NCI-H2171 (cell line): ENCODE measurements around the gene KDM5A.
"Not testable (repeated sequence)": the region's sequence is repeated elsewhere in the genome, so short reads cannot be mapped to it uniquely, and the experiment has no call there.

Experiments
- DNase-seq: peaks from one replicate; lab custom pipeline; 2025; lab: John Stamatoyannopoulos, UW

KDM5A gene

GRCh38 chr12:389142-390096 lies at the start of gene KDM5A:
Gene KDM5A, minus strand, starts transcription at chr12:389320. Its CDS starts 229 bp downstream, at chr12:389091.
- DNase-seq, result no peak

DNA sequence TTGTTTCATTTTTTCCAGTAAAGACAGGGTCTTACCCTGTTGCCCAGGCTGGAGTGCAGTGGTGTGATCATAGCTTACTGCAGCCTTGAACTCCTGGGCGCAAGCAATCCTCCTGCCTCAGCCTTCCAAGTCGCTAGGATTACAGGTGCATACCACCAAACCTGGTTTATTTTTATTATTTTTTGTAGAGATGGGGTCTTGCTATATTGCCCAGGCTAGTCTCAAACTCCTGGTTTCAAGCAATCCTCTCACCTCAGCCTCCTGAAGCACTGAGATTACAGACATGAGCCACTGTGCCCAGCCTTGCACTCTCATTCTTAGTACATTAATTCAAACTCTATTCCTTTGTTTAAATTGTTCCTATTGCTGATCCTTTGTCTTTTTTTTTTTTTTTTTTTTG lies 46.6 kb upstream of the KDM5A start:
- DNase-seq, result not testable (repeated sequence)

DNA sequence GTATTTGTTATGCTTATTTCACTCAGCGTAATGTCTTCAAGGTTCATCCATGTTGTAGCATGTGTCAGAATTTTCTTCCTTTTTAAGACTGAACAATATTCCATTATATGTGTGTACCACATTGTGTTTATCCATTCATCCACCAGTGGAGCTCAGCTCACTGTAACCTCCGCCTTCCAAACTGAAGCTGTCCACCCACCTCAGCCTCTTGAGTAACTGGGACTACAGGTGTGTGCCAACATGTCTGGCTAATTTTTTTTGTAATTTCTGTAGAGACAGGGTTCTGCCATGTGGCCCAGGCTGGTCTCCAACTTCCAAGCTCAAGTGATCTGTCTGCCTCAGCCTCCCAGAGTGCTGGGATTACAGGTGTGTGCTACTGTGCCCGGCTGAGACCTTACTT lies 33.4 kb upstream of the KDM5A start:
- no peak for DNase-seq

DNA sequence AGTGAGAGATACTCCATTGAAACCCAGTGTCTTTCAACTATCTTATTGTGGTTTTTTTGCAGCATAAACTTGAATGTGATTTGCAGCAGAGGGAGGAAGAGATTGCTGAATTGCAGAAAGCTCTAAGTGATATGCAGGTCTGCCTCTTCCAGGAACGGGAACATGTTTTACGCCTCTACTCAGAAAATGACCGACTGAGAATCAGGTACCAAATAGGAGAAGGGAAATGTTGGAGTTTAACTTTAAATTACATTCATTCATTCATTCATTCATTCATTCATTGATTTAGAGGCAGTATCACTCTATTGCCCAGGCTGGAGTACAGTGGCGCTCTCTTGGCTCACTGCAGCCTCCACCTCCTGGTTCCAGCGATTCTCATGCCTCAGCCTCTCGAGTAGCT lies 29.3 kb upstream of the KDM5A start:
- no peak for DNase-seq

- DNase-seq, result no peak
These were observed 25.7 kb upstream of the KDM5A start for GRCh38 chr12:414859-415258.

- no peak for DNase-seq
These were observed 12.9 kb upstream of the KDM5A start for GRCh38 chr12:402029-402389.

DNA sequence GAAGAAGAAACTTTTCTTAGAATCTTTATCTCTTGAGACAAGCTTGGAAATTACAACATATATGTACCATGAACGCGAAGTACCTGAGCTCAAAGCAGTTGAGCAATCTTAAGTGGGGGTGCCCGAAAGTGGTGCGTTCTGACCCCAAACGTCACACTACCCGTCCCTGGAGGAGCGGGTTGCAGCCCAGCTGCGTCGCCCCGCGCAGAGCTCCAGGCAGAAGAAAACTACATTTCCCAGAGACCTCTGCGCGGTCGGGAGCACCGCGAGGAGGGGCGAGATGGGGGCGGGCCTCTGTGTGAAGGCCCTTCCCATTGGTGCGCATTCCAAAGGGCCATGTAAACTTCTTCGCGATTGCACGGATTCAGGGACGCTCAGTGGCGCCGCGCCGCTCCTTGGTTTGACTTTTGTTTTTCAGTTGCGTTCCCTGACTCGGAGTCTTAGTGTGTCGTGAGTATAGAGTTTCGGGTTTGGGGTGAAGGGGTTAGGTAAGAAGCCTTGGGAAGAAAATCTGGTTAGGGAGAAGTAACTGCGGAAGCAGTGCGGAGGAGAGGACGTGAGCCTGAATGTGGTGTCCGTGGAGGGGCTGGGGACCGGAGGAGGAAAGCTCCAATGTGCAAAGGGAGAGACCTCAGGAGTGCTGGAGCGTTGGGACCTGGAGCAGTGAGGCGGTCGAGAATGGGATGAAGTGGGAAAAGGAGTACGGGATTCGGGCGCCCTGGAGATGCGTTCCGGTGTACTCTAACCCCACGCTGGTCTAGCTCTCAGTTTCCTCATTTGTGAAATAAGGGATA lies 12.3 kb upstream of the KDM5A start, which contains the start of gene CCDC77:
Gene CCDC77 (plus strand): TSS at position 410 of the 794 bp plus-strand sequence. CDS start 7,740 bp downstream, outside the sequence.
- no peak for DNase-seq

DNA sequence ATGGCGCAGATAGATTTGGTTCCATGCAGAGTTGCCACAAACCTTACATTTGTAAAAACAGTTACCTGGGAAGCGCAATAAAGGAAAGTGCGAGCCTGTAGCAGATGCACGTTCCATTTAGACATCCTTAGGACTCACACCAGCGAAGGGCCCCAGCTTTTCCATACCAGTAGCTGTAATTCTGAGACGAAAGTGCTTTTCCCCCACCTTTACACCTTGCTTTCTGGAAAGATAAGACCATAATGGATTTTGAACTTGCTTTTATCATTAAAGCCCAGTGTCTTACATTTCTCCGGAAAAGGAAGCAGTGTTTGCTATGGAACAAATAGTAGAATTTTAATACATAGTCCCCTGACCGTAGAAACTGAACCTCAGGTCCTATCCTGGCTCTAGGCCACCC lies 11.7 kb upstream of the KDM5A start:
- no peak for DNase-seq

DNA sequence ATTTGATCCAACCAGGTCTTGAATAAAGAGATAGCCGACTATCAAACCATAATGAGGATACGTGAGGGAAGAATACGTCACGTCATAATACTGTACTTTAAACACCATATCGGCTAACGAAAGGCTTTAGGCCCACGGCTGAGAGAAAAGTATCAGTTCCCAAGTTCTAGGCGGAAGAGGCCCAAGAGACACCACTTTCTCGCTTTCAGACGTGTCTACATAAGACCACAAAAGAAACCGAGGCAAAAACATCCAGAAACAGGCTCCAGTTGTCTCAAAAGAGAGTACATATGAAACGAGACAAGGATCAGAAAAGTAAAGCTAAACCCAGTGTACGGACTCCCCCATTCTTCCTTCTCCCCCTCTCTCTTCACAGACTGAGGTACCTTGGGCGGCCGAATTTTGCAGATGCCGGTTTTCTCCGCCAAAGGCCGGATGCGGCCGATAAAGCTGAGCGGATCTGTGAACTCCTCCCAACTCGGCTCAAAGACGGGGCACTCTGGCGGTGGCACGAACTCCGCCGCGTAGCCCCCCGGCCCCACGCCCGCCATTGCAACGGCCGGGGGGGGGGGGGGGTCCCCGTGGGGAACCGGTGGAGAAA lies 479 bp downstream of the KDM5A start:
- no peak for DNase-seq

- no peak for DNase-seq
These were observed 1.1 kb downstream of the KDM5A start for GRCh38 chr12:388012-388411.

GRCh38 chr12:386651-387050 lies 2.5 kb downstream of the KDM5A start:
- no peak for DNase-seq

DNA sequence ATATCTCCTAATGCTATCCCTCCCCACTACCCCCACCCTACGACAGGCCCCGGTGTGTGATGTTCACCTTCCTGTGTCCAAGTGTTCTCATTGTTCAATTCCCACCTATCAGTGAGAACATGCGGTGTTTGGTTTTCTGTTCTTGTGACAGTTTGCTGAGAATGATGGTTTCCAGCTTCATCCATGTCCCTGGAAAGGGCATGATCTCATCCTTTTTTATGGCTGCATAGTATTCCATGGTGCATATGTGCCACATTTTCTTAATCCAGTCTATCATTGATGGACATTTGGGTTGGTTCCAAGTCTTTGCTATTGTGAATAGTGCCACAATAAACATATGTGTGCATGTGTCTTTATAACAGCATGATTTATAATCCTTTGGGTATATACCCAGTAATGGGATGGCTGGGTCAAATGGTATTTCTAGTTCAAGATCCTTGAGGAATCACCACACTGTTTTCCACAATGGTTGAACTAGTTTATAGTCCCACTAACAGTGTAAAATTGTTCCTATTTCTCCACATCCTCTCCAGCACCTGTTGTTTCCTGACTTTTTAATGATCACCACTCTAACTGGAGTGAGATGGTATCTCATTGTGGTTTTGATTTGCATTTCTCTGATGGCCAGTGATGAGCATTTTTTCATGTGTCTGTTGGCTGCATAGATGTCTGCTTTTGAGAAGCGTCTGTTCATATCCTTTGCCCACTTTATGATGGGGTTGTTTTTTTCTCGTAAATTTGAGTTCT lies 18.2 kb downstream of the KDM5A start:
- not testable (repeated sequence) for DNase-seq

GRCh38 chr12:367972-368371 lies 21.1 kb downstream of the KDM5A start:
- no peak for DNase-seq

DNA sequence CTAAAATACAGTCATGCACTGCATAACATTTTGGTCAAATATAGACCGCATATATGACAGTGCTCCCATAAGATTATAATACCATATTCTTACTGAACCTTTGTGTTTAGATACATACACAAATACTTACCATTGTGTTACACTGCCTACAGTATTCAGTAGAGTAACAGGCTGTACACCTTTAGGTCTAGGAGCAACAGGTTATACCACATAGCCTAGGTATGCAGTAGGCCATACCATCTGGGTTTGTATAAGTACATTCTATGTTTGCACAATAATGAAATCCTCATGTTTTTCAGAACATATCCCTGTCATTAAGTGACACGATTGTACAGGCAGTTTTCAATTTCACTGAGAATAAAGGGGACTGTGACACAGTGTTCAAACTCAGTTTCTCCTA lies 22.3 kb downstream of the KDM5A start:
- DNase-seq, result no peak

DNA sequence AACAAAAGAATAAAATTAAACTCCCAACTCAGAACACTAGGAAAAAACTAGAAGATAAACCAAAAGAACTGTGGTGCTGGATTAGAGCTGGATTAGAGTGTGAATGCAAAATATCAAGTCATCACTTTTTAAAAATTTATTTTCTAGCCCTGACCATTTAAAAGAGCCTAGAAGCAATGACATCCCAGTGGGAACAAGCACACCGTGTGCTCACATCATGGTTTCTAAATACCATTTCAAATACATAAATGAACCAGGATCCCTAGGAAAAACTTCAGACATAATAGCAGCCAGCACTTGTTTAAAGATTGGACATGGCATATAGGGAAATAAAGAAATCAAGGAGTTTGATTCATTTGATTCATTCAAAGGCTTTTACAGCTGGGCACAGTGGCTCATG lies 30.0 kb downstream of the KDM5A start:
- DNase-seq, result no peak

DNA sequence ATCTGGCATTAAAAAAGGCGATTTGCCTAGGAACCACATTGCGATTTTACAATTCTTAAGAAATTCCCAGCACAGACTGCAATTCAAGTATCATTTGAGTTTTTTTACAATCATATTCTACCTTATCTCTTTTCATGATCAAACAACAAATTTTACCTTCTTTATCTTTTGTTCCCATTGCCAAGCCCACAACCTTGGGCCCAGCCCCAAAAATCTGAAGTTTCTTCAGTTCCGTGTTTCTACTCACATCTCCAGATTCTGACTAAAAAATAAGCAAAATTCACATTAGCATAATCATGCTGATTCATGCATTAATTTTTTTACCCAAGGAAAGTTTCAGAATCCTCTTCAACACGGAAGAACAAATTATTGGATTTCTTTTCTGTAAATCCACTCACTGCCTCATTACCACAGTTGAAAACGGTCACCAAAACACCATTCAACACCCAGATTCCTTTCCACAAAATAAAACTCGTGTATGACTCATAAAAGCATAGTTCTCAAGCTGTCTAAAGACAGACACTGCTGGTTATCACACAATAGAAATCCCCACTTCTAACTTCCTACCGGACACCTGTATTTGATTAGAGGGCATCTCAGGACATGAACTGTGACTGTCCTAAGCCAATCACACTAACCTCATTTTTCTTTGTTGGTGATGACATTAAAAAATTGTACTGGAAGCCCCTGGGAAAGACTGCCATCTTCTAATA lies 32.7 kb downstream of the KDM5A start:
- no peak for DNase-seq

DNA sequence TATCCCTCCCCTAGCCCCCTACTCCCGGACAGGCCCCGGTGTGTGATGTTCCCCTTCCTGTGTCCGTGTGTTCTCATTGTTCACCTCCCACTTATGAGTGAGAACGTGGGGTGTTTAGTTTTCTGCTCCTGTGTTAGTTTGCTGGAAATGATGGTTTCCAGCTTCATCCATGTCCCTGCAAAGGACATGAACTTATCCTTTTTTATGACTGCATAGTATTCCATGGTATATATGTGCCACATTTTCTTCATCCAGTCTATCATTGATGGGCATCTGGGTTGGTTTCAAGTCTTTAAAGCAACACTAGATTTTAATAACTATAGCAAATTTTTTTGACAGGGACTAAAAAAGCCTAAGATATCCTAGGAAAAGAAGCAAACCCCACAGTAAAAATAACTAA lies 37.9 kb downstream of the KDM5A start:
- not testable (repeated sequence) for DNase-seq

- not testable (repeated sequence) for DNase-seq
These were observed 39.5 kb downstream of the KDM5A start for GRCh38 chr12:349625-350024.

GRCh38 chr12:343036-343435 lies 46.1 kb downstream of the KDM5A start:
- DNase-seq, result not testable (repeated sequence)

- DNase-seq, result no peak
These were observed 52.1 kb downstream of the KDM5A start for GRCh38 chr12:337039-337438.

- no peak for DNase-seq
These were observed 55.0 kb downstream of the KDM5A start for GRCh38 chr12:334125-334524.
